Measurements from ENCODE around the gene DPF3.

DPF3 gene

GRCh38 chr14:72662214-72662613, 231.7 kb downstream of the DPF3 start:
- ChIA-PET CTCF (no interaction called here), POLR2A (no interaction called here)
- TF ChIP-seq, protein P1, sequence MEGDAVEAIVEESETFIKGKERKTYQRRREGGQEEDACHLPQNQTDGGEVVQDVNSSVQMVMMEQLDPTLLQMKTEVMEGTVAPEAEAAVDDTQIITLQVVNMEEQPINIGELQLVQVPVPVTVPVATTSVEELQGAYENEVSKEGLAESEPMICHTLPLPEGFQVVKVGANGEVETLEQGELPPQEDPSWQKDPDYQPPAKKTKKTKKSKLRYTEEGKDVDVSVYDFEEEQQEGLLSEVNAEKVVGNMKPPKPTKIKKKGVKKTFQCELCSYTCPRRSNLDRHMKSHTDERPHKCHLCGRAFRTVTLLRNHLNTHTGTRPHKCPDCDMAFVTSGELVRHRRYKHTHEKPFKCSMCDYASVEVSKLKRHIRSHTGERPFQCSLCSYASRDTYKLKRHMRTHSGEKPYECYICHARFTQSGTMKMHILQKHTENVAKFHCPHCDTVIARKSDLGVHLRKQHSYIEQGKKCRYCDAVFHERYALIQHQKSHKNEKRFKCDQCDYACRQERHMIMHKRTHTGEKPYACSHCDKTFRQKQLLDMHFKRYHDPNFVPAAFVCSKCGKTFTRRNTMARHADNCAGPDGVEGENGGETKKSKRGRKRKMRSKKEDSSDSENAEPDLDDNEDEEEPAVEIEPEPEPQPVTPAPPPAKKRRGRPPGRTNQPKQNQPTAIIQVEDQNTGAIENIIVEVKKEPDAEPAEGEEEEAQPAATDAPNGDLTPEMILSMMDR (IDR thresholded peaks at IDR 0.05; ENCODE audit: control extremely low read depth, extremely low read depth, low read depth, missing control alignments): no peak
- no peak for DNase-seq (ENCODE audit: extremely low spot score)

DNA sequence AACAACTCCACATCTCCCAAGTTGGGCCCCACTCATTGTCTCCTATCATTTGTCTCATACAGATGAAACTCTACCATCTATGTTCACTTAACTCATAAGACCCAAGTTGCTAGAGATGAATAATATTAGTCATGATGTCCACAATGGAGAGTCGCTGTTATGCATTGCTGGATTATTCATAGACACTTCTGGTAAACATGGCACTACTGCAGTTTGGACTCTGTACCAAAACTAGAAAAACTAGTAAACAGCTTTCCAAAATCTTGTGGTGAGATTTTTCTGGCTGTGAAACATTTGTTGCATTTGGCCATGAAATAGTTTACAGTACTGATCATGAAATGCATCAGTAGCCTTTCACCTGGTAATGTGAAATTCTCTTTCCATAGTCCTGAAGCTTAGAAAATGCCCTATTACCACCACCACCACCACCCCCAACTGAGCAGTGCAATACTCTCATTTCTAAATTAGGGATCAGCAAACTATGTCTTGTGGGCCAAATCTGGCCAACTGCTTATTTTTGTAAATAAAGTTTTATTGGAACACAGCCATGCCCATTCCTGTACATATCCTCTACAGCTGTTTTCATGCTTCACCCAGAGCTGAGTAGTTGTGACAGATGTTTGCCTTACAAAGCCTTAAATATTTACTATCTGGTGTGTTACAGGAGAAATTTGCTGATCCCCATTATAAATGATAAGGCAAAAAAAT, 236.5 kb downstream of the DPF3 start:
- DNase-seq (ENCODE audit: extremely low spot score): no peak
- TF ChIP-seq, protein P1 (IDR thresholded peaks at IDR 0.05; ENCODE audit: control extremely low read depth, extremely low read depth, low read depth, missing control alignments): no peak
- POLR2A ChIA-PET: no interaction called here
- CTCF ChIA-PET: interaction anchor here (0.8 kb wide), 1 partner anchor 11 kb away, joined by 3 read pairs; no protein-coding TSS in a partner anchor

- TF ChIP-seq, protein P1 (IDR thresholded peaks at IDR 0.05; ENCODE audit: control extremely low read depth, extremely low read depth, low read depth, missing control alignments): no peak
- CTCF ChIA-PET: interaction anchor here (1.1 to 2.3 kb wide), 2 partner anchors 13 to 19 kb away, joined by 3 to 6 read pairs; no protein-coding TSS in a partner anchor
- DNase-seq (ENCODE audit: extremely low spot score): no peak
- POLR2A ChIA-PET: no interaction called here
Measured at GRCh38 chr14:72653026-72653425, 240.9 kb downstream of the DPF3 start.

- TF ChIP-seq, protein P1 (IDR thresholded peaks at IDR 0.05; ENCODE audit: control extremely low read depth, extremely low read depth, low read depth, missing control alignments): no peak
- CTCF ChIA-PET: interaction anchor here (2.3 kb wide), 1 partner anchor 18 kb away, joined by 6 read pairs; no protein-coding TSS in a partner anchor
- DNase-seq (ENCODE audit: extremely low spot score): no peak
- POLR2A ChIA-PET: no interaction called here
Measured at GRCh38 chr14:72652179-72652578, 241.7 kb downstream of the DPF3 start.

GRCh38 chr14:72651714-72652113, 242.2 kb downstream of the DPF3 start:
- ChIA-PET CTCF (interaction anchor here (1.2 to 2.3 kb wide), 3 partner anchors 16 to 24 kb away, joined by 3 to 6 read pairs (median 4); no protein-coding TSS in a partner anchor), POLR2A (no interaction called here)
- DNase-seq (ENCODE audit: extremely low spot score): no peak
- TF ChIP-seq, protein P1 (IDR thresholded peaks at IDR 0.05; ENCODE audit: control extremely low read depth, extremely low read depth, low read depth, missing control alignments): no peak

- DNase-seq (ENCODE audit: extremely low spot score): no peak
- TF ChIP-seq, protein P1 (IDR thresholded peaks at IDR 0.05; ENCODE audit: control extremely low read depth, extremely low read depth, low read depth, missing control alignments): no peak
- CTCF ChIA-PET: interaction anchor here (1.1 to 2.3 kb wide), 6 partner anchors 11 to 135 kb away, joined by 3 to 6 read pairs (median 4); no protein-coding TSS in a partner anchor
- POLR2A ChIA-PET: no interaction called here
Measured at GRCh38 chr14:72651081-72651480, 242.8 kb downstream of the DPF3 start.

Measured in GM10248 (cell line).